Skin of body (tissue), 2 donors: Measurements from ENCODE around the gene MTCH1. TPM values are rescaled to one million over a fixed set of nuclear protein-coding genes. Genes with fewer than 3 reads are reported as not detected.
"Not testable (repeated sequence)": the region's sequence is repeated elsewhere in the genome, so short reads cannot be mapped to it uniquely, and the experiment has no call there.

Source experiments
- DNase-seq: peaks from one replicate; lab custom pipeline; 2025; lab: John Stamatoyannopoulos, UW
- total RNA-seq: library from RNA; depleted of rRNA; stranded (reverse); fragments of >200 nt; gene quantifications from one replicate; pipeline ENCODE4 v1.2.3, GENCODE V29; 2014

The MTCH1 gene
- total RNA-seq, 1 donor from 2014 or later: 105 TPM

- DNase-seq: no peak
These were observed 12.1 kb upstream of the MTCH1 start for GRCh38 chr6:36997811-36998722.

GRCh38 chr6:36990401-36990800 lies 4.4 kb upstream of the MTCH1 start:
- DNase-seq: not testable (repeated sequence)

- no peak for DNase-seq
These were observed 3.3 kb upstream of the MTCH1 start for GRCh38 chr6:36989264-36989663.

- no peak for DNase-seq
These were observed 680 bp upstream of the MTCH1 start for GRCh38 chr6:36986704-36987047.

- DNase-seq: no peak
These were observed 584 bp downstream of the MTCH1 start for GRCh38 chr6:36985417-36985807.

- peak; percentile 64 for DNase-seq
These were observed 1.2 kb downstream of the MTCH1 start for GRCh38 chr6:36984581-36985416.

GRCh38 chr6:36983538-36983937 lies 2.5 kb downstream of the MTCH1 start:
- DNase-seq: no peak

- DNase-seq: no peak
These were observed 4.9 kb downstream of the MTCH1 start for GRCh38 chr6:36980876-36981619.

GRCh38 chr6:36980129-36980528 lies 5.9 kb downstream of the MTCH1 start:
- no peak for DNase-seq

- no peak for DNase-seq
These were observed 6.7 kb downstream of the MTCH1 start for GRCh38 chr6:36979347-36979742.

- no peak for DNase-seq
These were observed 7.3 kb downstream of the MTCH1 start for GRCh38 chr6:36978421-36979346.

GRCh38 chr6:36977470-36977941 lies 8.5 kb downstream of the MTCH1 start:
- DNase-seq: no peak

- no peak for DNase-seq
These were observed 9.1 kb downstream of the MTCH1 start for GRCh38 chr6:36976931-36977330.

- DNase-seq: no peak
These were observed 9.5 kb downstream of the MTCH1 start for GRCh38 chr6:36976509-36976908.

GRCh38 chr6:36976007-36976264 lies 10.1 kb downstream of the MTCH1 start:
- no peak for DNase-seq

- no peak for DNase-seq
These were observed 10.6 kb downstream of the MTCH1 start for GRCh38 chr6:36975231-36976006.

- no peak for DNase-seq
These were observed 12.3 kb downstream of the MTCH1 start for GRCh38 chr6:36973647-36974046.

GRCh38 chr6:36973190-36973589 lies 12.8 kb downstream of the MTCH1 start:
- DNase-seq: no peak

GRCh38 chr6:36971921-36972673 lies 13.9 kb downstream of the MTCH1 start:
- no peak for DNase-seq
